Suppressor macrophage treated with lipopolysaccharide for 4 hours (primary cell): ENCODE results near the gene RAD51B.

Experiments used
- DNase-seq: peaks from one replicate; pipeline ENCODE4 v3.0.0-alpha.2; 2020

The RAD51B gene

DNA sequence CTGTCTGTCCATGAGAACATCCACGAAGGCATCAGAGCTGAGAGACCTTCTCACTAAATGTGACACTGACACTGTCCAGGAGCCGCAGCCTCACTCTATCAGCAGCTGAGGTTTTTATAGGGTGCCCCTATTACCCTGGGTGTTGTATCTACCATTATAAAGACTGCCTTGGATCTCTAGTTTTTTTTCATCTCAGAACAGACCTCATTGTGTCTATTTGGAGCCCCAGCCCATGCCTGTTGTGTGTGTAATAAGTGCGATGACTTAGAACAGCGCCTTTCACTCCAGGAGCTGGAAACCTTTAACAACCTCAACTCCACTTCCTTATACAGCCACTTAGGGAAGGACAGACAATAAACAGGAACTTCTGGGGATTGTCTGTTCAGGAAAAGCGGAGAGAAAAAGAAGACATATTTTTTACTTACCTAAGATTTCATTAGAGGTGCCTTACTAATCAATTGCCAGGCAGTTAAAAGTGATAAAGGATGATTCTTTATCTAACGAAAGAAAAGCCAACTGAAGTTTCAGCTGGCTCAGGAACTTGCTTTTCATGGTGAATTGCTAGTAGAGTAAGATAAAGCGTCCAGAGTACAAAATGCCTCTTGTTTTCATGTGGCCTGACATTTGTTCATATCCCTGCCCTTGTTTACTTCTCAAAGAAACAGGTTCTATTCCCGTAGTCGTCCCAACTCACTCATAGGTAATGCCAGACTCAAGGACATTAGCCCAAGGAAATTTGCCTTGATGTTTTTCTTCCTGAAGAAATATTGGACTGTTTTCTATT is 420.6 kb downstream of the RAD51B start:
- DNase-seq, result peak; percentile 63

DNA sequence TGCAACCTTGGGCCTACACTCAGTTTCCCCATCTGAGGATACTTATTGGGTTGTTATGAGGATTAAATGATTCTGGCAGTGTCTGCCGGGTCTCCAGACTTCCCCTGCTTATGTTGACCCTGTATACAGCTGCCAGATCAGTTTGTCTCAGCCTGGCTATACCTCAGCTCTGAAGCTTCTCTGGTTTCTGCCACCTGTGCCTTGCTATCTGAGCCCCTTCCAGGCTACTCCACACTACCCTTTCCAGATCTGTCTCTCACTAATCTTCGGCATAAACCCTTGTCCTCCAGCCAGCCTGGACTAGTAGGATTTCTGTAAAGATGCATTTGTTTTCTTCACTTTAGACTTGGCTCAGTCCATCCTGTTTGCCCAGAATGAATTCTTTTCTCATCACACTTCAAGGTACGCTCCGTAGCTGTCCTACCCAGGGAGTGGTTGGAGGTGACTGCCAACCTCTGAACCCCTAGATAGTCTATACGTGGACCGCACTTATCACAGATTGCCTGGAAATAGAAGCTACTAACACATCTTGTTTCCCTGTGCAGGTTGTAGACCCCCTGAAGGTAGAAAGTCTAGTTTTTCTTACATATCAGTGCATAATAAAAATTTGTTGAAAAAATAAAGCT is 422.4 kb downstream of the RAD51B start:
- no peak for DNase-seq

DNA sequence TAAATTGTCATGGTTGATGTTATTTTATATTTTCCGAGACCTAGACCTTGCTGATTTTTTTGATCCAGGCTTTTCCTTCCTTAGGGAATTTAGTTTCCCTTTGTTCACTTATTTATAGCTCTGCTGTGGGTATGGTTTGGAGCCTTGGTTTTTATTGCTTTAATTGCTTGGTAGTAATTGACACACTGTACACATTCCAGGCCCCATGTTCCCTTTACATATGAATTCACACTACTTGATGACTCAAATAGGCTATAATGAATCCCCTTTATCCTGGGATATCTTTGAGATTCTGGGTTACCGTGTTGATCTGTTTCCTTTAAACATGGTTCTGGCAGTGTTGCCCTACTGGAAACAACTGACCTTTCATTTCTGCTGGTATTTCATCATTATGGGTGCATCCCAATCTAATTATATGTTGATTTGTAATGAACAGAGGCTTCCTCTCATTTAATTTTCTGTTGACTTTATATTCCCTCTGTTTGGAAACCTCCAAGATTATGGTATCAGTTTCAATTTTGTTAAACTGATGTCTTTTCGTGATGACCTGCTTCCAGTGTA is 424.0 kb downstream of the RAD51B start:
- DNase-seq, result no peak

DNA sequence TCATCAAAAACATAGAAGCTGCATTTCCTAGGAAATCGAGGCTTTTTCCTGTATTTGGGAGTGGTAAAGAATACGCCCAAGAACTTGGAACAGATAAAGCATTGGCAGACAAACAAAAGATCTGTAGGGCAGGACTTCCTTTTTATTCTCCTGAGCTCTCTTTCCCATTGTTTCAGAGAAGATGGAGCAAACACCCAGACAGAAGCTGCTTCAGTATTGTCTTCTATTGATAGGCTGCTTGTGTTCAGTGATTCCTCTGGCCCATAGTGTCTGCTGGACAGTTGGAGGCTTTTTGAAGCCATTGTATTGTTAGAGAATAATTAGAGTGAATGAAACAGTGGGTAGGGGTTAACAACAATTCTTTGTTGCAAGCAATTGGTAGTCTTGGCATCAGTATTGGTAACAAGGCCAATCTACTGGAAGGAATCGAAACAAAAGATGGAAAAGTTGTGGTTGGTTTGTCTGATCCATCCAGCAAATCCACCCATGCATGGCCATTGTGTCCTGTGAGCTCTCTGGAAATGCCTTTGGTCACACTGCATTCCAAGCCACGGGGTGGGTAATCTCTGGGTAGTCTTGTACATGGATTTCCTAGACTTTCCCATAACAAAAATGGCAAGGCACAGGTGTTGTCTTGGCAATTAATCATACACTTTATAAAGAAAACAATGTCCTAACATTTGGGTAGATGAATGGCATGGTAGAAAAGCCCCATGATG is 424.8 kb downstream of the RAD51B start:
- no peak for DNase-seq

DNA sequence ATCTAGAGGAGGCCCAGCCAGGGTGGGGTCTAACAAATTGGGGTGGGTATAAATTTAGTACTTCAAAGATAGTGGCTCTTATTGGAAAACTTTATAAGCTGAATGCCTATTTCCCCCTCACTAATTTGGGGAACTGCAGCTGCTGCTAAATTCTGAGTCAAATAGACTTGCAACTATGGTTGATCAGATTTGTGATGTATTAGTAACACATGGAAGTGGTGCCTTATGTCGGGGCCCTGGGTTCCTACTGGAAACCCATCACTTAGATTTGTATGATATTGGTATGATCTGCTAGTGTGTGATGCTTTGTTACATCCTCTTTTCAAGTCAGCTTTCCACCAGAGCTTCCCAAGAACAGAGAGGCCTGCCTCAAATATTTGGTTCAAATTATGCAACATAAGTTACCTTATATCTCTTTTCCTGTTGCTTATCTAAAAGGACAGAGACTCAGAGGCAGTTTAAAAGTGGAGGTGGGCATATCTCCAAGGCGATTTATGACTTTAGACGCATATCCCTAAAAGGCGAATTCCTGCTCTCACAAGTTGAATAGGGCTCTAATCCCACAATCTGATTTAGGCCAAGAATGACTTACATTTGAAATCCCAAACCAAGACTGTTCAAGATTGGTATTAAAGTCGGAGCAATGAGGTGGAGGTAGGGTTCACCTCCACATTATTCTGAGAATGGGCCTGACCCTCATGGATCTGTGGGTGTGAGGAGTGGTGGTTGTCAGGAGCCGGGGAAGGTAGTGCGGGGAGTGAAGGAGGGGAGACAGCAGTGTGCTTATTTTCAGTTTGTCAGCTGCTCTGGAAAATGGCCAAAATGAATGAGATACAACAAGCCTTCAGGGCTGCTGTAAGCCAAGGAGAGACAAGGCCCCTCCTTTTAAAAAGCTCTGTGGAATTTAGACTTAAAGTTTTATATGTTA is 425.8 kb downstream of the RAD51B start:
- no peak for DNase-seq

DNA sequence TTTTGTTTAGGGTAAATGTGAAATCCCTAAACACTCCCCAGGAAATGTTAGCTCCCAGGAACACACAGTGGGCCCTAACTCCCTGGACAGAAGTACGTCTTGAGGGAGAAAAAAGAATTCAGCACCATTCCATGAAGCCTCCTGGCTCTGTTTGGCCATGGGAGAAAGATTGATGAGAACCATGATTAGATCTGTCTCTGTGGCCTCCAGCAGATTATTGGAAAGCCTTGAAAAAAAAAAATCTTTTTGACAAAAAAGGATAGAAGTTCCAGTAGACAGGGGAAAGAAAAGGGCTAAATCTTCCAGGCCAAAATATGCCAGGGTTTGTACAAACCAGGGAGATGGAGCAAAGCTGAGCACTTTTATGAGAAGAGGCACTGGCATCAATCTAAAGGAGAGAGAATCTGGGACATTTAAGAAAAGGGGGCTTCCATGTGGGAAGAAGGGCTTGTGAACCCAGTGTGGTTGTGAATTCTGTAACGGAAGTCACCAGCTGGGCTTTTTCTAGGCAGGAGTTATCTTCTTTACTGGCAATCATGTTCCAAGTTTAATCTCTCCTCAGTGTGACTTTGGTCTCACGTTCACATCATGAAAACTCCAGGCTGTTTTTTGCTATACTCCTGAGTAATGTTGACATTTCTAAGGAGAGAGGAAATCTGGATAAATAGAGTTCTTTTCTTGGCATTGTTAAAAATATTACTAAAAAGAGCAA is 426.7 kb downstream of the RAD51B start:
- DNase-seq, result no peak

DNA sequence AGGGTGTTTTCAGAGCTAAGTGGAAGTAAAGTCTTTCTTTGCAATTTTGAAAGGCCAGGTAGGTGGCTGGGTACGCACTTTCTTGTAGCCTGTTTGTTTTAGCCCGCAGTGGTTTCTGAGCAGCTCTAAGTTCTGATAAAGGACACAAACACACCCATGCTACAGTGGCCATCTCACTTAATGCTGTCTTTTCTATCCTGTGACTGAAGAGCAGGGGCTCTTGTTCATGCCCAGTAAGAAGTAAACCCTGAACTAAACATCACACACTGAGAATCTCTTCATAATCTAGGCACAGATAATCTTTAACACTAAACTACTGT is 427.2 kb downstream of the RAD51B start:
- DNase-seq, result no peak

DNA sequence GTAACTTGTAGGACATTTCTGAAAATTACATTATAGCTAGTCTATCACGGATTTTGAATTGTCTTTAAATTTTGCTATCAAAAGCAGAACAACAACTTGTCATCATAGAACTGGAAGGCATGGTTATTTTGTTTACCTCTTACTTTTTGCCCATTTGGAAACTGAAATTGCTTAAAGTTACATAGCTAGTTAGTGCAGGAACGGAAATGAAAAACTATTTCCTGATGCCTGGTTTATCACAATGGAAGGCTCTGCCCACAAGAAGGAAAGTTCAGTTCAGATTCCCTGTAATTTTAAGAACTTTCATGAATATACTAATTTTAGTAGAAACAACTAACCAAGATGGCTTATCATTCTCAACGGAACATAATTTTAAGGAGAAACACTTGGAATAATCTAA is 427.7 kb downstream of the RAD51B start:
- DNase-seq, result peak; percentile 55

DNA sequence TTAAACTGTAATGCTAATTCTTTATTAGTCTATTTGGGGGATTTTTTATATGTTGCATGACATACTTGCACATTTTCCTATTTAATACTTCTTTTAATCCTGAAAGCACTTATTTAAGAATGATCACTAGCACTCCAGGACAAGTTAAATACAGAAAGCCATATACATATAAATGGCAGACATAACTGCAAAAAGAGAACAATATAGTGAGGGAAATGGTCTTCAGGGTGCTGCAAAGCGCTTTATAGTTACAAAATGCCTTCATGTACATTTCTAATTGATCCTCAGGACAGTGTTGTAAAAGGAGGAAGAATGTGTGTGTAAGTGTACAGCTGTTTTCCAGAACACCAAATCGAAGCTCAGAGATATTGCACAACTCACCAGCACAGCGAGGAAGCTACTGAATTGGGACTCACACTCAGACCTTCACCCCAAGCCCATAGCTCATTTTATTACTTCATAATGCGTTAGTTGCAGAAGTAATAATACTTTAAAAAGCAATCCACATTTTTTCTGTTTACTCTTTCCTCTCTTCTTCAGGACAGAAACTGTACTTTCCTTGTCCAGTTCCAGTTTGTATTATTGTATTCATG is 428.2 kb downstream of the RAD51B start:
- DNase-seq, result peak; percentile 72

DNA sequence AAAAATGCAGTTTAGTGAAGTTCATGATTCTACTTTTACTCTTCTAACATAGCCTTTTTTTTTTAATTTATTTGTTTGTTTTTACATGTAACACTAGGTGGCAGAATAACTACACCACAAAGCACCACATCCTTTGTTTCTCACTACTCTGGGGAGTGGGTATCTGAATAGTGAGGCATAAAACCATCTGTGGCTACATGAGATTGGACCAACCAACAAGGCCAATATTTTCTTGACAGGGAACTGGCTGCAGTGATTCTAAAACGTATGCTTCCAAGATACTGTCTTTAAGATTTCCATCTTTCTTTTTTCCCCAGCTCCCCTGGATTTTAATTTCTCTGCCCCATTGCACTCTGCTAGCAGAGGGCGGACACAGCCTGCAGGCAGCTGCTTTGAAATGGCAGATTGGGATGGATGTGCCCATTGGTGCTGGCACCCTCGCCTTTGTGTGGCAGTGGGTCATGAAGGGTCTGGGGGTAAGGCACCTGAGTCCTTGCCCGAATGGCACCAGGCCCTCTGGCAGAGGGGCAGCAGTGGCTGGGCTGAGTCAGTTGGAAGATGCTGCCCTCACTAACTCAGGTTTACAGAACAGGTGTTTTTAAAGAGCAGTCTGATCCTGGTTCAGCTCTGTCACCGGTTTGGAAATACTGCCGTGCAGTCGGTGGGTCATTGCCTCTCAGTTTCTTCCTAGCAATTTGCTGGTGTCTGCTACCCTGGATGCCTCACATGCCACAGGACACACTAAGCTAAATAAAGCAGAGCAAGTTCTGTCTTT is 429.1 kb downstream of the RAD51B start:
- peak; percentile 56 for DNase-seq

DNA sequence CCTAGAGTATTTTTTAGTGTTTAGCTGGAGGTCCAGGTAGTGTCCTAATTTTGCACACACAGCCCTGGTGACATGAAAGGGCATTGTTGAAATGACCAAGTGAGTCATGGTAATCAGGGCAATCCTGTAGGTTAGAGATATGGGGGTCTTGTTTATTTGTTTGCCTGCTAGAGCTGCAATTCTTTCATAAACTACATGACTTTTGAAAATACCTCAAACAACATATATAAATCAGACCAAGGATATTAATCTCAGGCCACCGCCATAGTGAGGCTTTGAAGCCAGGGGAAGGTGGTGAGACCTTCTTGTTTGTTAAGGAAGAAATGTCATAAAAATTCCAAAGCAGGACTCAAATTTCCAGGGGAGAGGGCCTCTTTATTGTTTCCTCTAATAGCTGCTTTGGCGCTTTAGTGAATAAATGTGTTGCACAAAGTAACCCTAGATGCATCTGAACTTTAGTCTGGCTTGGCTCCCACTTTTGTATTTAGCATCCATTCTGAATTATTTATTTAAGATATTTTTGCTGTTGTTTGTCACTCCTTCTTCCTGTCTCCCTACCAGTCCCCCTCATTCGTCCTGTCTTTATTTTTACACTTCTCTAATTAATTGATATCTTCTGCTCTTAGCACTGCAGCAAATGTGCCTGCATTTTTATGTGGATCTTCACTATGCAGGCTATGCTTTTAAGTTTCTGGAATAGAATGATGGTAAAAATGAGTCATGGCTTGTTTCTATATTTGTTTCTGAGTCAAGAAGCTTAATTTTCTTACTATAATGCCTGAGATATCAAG is 430.3 kb downstream of the RAD51B start:
- no peak for DNase-seq

DNA sequence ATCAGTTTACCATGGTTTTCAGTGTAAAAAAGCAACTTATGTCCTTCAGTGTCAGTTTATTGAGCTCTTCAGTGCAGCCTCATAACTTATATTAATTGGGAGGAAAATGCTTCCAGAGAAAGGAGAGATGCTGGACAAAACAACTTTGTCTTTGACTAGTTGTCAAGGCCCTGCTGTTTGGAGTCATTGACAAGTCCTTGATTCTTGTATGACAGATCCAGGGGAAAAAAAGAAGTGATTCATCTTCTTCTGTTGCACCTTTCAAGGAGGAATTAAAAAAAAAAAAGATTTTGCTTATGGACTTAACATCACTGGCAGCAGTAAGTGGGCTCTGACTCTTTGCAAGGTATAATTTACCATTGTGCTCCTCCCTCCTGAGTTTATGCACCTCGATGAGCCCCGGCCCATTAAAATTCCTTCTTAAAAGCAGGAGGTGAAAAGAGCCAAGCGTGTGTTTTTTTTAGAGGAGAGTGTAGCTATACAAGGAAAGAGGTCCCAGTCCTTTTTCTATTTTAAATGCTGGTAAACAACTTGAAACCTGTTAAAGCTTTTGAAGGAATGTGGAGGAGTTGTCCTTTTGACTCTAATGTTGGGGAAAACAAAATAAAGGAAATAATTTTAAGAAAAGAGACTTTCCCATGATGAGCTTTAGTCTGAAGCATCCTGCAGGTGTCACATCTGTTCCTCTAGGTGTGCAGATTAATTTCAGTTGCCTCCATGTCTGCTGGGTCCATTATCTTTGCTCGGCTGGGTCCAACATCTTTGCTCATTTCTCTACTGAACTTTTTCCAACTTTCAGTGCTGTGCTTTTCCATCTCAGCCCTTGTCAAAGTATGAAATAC is 431.6 kb downstream of the RAD51B start:
- no peak for DNase-seq

DNA sequence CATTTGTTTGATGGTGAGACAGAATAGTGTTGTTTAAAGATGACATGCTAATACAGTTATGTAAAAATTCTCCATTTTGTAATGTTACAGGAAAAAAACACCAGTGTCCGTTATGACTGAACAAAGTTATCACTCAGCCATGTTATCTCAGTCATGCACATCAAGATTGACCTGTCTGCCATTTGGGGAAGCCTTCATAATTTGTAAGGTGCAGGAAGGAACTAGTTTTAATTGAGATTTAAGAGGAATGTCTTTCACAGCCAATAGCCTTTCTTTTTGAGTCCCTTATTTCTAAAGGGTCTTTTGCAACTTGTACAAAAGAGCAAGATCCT is 432.2 kb downstream of the RAD51B start:
- no peak for DNase-seq

DNA sequence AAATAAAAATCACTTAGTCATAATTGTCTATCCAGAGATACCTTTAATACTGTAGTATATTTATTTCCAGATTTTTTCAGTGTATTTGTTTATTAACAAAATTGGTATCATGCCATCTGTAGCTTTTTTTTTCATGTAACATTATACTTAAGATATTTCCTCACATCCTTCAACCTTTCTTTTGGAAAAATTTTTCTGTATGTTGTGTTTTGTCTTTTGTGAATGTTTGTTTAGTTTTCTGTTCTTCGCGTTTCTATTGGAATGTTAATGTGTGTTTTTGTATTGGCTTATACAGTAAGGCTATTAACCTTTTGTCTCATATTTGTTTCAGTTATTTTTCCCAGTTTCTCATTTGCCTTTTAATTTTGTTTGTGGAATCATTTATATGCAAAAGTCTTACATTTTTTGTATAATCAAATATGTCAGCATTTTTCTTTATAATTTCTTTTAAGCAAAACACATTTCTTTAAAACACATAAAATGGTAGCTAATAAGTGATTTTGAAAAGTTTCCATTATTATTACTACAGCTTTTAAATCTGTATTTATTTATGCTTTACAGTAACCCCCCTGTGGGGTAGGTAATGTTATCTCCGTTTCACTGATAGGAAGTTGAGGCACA is 433.7 kb downstream of the RAD51B start:
- no peak for DNase-seq

DNA sequence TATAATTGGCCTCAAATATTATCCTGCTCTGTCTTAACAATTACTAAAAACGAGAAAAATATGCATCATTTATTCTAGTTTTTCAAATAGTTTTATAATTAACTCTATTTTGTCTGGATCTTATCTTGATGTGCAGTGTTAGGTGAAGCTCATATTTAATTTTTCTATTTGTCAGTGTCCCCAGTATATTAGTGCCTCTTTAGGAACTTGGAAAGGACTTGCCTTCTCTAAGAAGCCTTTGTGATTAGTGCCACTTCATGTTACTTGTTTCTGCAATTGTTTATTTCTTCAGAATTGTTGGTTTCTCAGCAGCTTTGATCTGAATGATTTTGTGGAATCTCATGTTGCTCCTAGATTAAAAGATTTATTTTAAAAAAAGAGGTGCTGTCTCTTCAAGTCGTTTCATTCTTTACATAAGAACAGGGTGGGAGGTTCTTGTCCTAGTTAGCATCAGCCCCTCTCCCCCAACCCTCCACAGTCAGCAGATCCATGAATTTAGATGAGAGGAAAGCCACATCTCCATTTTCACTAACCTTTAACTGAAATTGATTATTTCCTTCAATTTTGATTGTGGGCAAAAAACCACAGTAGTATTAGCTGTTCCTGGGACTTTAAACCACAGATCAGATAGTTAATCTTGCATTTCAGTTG is 434.4 kb downstream of the RAD51B start:
- DNase-seq, result no peak

DNA sequence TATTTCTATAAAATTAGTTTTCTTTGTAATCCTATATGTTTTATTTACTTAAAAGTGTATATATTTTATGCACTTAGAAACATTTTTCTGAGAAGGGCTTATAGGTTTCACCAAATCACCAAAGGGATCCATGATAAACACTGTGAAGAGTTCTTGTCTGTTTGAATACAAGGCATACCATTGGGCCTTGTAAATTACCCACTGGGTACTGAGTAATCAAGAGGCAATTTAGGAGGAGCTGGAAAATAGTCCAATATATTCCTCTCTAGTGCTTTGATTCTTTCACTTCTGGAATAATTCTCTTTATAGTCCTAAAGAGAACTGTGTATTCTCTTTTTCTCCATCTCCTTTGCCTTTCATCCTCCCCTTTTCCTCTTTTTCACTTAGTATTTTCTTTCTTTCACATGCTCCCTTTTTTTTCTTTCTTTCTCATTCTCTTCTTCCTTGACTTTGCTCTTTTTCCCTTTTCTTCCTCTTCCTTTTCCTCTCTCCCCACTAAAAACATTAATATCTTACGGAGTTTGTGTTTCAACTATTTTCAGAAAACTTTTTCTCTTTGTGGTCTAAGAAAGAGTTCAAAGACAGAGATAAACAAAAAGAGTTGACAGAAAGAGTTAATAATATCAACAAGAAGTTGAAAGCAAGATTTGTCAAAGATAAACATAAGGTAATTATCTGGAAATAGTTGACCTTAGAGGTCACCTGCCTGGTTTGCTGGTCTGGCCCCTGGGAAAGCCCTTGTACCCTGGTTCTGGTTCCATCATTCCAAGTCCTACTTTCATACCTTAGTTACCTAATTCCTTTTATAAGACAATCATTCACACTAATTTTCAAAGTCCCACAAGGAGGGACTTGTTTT is 435.3 kb downstream of the RAD51B start:
- DNase-seq, result no peak

DNA sequence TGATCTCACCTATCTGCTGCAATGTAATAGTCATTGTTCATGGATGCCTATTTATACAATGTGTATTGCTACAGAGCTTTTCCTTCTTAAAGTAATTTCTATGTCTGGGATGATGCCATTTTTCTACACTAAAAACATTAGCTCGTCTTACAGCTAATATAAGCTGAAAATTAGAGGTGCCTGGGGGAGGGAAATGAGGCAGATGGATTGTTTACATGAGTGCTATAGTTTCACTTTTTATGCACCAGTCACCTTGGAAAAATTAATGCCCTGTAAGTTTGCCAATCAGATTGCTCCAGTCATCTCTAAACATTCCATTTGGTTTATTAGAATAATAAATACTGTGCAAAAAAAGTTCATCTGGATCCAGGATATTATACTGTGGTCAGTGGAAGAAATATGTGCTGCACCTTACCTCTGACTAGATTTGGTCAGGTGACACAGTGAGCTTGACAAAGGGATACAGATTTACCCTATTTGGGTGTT is 436.2 kb downstream of the RAD51B start:
- DNase-seq, result no peak
